ENCODE results near the gene FAM228B. TPM values are rescaled to one million over a fixed set of nuclear protein-coding genes. Genes with fewer than 3 reads are reported as not detected.

Gene FAM228B
- total and polyA plus RNA-seq, 2 donors (not counting 1 experiment from before 2014, with no cell fraction given), result 9.8 to 47.2 TPM

DNA sequence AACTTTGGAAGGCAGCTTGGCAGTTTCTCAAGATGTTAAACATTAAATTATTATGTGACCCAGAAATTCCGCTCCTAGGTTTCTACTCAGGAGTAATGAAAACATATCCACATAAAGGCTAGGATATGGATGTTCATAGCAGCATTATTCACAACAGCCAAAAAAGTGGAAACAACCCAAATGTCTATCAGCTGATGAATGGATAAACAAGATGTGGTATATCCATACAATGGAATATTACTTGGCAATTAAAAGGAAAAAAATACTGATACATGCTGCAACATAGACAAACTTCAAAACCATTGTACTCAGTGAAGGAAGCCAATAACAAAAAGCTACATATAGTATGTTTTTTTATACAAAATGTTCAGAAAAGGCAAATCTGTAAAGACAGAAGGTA lies 39.2 kb downstream of the FAM228B start:
- ATAC-seq (ENCODE audit: low read depth) (no peak), DNase-seq (no peak)
- H4K20me1 ChIP-seq (ENCODE audit: control insufficient read depth, insufficient read depth, low read length, poor library complexity, severe bottlenecking), result no peaks in the 10 kb centered on the region
- H3K9me3 ChIP-seq (ENCODE audit: control extremely low read depth in 1 of 3, control insufficient read depth in 2 of 3, insufficient read depth in 1 of 3, low read length in 2 of 3), result peaks cover 0 to 5% (median 4%) of the 10 kb centered on the region in 3 donors
- no peaks in the 10 kb centered on the region for H3K27me3 Mint-ChIP-seq
- no peak overlapping the region for H3K27ac Mint-ChIP-seq
- H3K4me1 Mint-ChIP-seq, result peaks cover 9% of the 10 kb centered on the region
- no peak overlapping the region for H3K9ac ChIP-seq (ENCODE audit: low read length)
- peaks cover 8 to 11% of the 10 kb centered on the region in 2 donors for H3K4me1 ChIP-seq (ENCODE audit: control insufficient read depth in 2 of 2, insufficient read depth in 2 of 2, low read length in 2 of 2)
- no peaks in the 10 kb centered on the region for H3K36me3 ChIP-seq (replicated peaks in 1 of 2; ENCODE audit: control extremely low read depth in 1 of 2, control insufficient read depth in 1 of 2, extremely low read depth in 1 of 2, insufficient read depth in 2 of 2, low read length in 1 of 2)
- H3K27me3 ChIP-seq (replicated peaks in 1 of 4; ENCODE audit: control extremely low read depth in 1 of 4, control insufficient read depth in 3 of 4, insufficient read depth in 4 of 4, low read length in 3 of 4), result no peaks in the 10 kb centered on the region
- no peak overlapping the region for H3K27ac ChIP-seq (ENCODE audit: low read length in 2 of 2)
- POLR2A ChIA-PET, result no interaction called here
- H2AFZ ChIP-seq (ENCODE audit: insufficient read depth, low read depth, low read length, poor library complexity, severe bottlenecking), result no peak overlapping the region
- intact Hi-C loops (cut with micrococcal nuclease), result no loop called here
- no peak overlapping the region for H3K4me2 ChIP-seq (replicated peaks; ENCODE audit: low read depth, low read length, poor library complexity, severe bottlenecking)
- H3K4me3 Mint-ChIP-seq, result no peak overlapping the region
- CTCF ChIA-PET, result interaction anchor here (0.6 to 2.7 kb wide), 10 partner anchors 10 to 1539 kb away, joined by 3 to 9 read pairs (median 4); partner anchors contain the start of gene TP53I3
- no peaks in the 10 kb centered on the region for H3K9me3 Mint-ChIP-seq (ENCODE audit: insufficient read depth)
- no peaks in the 10 kb centered on the region for H3K79me2 ChIP-seq (ENCODE audit: control insufficient read depth, insufficient read depth, low read length)
- WGBS (ENCODE audit: insufficient coverage), result no CpG with 5 or more reads among the region's 1 CpG
- no peak for TF ChIP-seq EZH2 (IDR thresholded peaks at IDR 0.05; ENCODE audit: borderline replicate concordance, insufficient read depth, low read depth, low read length, poor library complexity, severe bottlenecking)
- TF ChIP-seq, protein P1, sequence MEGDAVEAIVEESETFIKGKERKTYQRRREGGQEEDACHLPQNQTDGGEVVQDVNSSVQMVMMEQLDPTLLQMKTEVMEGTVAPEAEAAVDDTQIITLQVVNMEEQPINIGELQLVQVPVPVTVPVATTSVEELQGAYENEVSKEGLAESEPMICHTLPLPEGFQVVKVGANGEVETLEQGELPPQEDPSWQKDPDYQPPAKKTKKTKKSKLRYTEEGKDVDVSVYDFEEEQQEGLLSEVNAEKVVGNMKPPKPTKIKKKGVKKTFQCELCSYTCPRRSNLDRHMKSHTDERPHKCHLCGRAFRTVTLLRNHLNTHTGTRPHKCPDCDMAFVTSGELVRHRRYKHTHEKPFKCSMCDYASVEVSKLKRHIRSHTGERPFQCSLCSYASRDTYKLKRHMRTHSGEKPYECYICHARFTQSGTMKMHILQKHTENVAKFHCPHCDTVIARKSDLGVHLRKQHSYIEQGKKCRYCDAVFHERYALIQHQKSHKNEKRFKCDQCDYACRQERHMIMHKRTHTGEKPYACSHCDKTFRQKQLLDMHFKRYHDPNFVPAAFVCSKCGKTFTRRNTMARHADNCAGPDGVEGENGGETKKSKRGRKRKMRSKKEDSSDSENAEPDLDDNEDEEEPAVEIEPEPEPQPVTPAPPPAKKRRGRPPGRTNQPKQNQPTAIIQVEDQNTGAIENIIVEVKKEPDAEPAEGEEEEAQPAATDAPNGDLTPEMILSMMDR (IDR thresholded peaks at IDR 0.05), result no peak
- H3K4me3 ChIP-seq (ENCODE audit: control extremely low read depth in 1 of 5, extremely low read depth in 1 of 5, insufficient read depth in 1 of 5, low read depth in 2 of 5, low read length in 4 of 5), result no peak overlapping the region

GRCh38 chr2:24163186-24163585 lies 39.9 kb downstream of the FAM228B start:
- Mint-ChIP-seq H3K9me3 (ENCODE audit: insufficient read depth) (no peaks in the 10 kb centered on the region), H3K27ac (no peak overlapping the region), H3K4me3 (no peak overlapping the region), H3K4me1 (peaks cover 9% of the 10 kb centered on the region), H3K27me3 (no peaks in the 10 kb centered on the region)
- DNase-seq (no peak), ATAC-seq (ENCODE audit: low read depth) (no peak)
- 95% methylated on average over 3 of the region's 3 CpGs for WGBS (ENCODE audit: insufficient coverage)
- intact Hi-C loops (cut with micrococcal nuclease), result no loop called here
- Histone ChIP-seq H4K20me1 (ENCODE audit: control insufficient read depth, insufficient read depth, low read length, poor library complexity, severe bottlenecking) (no peaks in the 10 kb centered on the region), H3K79me2 (ENCODE audit: control insufficient read depth, insufficient read depth, low read length) (no peaks in the 10 kb centered on the region), H3K9me3 (ENCODE audit: control extremely low read depth in 1 of 3, control insufficient read depth in 2 of 3, insufficient read depth in 1 of 3, low read length in 2 of 3) (peaks cover 0 to 5% (median 4%) of the 10 kb centered on the region in 3 donors), H3K36me3 (replicated peaks in 1 of 2; ENCODE audit: control extremely low read depth in 1 of 2, control insufficient read depth in 1 of 2, extremely low read depth in 1 of 2, insufficient read depth in 2 of 2, low read length in 1 of 2) (no peaks in the 10 kb centered on the region), H3K4me2 (replicated peaks; ENCODE audit: low read depth, low read length, poor library complexity, severe bottlenecking) (no peak overlapping the region), H3K9ac (ENCODE audit: low read length) (no peak overlapping the region), H3K27me3 (replicated peaks in 1 of 4; ENCODE audit: control extremely low read depth in 1 of 4, control insufficient read depth in 3 of 4, insufficient read depth in 4 of 4, low read length in 3 of 4) (no peaks in the 10 kb centered on the region), H3K4me3 (ENCODE audit: control extremely low read depth in 1 of 5, extremely low read depth in 1 of 5, insufficient read depth in 1 of 5, low read depth in 2 of 5, low read length in 4 of 5) (no peak overlapping the region), H3K4me1 (ENCODE audit: control insufficient read depth in 2 of 2, insufficient read depth in 2 of 2, low read length in 2 of 2) (peaks cover 8 to 11% of the 10 kb centered on the region in 2 donors), H3K27ac (ENCODE audit: low read length in 2 of 2) (no peak overlapping the region), H2AFZ (ENCODE audit: insufficient read depth, low read depth, low read length, poor library complexity, severe bottlenecking) (no peak overlapping the region)
- ChIA-PET POLR2A (no interaction called here), CTCF (interaction anchor here (0.6 to 2.7 kb wide), 8 partner anchors 16 to 649 kb away, joined by 3 to 9 read pairs (median 4); partner anchors contain the start of gene TP53I3)
- TF ChIP-seq, protein P1 (IDR thresholded peaks at IDR 0.05), result no peak
- TF ChIP-seq EZH2 (IDR thresholded peaks at IDR 0.05; ENCODE audit: borderline replicate concordance, insufficient read depth, low read depth, low read length, poor library complexity, severe bottlenecking), result no peak

Measured in B cell (primary cell).